ENCODE data around the gene IFNB1.

GRCh38 chr9:21070171-21070571 lies 7.6 kb downstream of the IFNB1 start:
- TF ChIP-seq POLR2A (IDR thresholded peaks at IDR 0.05) (no peak), CTCF (IDR thresholded peaks at IDR 0.05 in 8 of 11, conservative IDR thresholded peaks at IDR 0.05 in 3 of 11) (peak in 3 of 11 experiments; percentile 24 to 33 (median 28)), POLR2AphosphoS5 (IDR thresholded peaks at IDR 0.05) (no peak)

Measured in spleen (tissue), 7 donors.